Measurements from ENCODE around the gene IPO7.

IPO7 gene

DNA sequence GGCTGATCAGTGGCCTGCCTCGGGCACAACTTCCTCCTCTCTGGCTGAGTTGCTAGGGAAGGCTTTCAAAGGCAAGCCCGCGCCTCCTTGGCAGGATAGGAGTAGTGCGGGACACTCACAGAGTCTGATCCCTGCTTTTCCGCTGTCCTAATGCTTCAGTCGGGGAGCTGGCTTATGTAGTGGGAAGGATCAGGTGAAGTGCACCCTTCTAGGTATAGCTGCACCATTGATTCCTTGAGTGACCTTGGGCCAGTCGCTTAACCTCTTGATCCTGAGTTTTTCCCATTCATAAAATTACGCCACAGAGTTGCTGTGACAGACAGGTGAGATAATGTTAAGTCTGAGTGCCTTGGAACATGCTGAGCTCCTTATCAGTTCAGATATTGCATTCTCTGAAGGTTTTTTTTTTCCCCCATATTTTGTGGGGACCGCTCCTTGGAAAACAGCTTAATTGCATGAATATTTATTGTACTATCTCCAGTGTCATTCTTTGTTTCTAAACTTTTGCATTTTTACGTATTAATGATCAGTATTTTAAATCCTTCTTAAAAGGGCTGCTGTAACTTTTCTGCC is 961 bp downstream of the IPO7 start:
- DNase-seq (ENCODE audit: low read depth) = no peak
- TF ChIP-seq, protein P1, sequence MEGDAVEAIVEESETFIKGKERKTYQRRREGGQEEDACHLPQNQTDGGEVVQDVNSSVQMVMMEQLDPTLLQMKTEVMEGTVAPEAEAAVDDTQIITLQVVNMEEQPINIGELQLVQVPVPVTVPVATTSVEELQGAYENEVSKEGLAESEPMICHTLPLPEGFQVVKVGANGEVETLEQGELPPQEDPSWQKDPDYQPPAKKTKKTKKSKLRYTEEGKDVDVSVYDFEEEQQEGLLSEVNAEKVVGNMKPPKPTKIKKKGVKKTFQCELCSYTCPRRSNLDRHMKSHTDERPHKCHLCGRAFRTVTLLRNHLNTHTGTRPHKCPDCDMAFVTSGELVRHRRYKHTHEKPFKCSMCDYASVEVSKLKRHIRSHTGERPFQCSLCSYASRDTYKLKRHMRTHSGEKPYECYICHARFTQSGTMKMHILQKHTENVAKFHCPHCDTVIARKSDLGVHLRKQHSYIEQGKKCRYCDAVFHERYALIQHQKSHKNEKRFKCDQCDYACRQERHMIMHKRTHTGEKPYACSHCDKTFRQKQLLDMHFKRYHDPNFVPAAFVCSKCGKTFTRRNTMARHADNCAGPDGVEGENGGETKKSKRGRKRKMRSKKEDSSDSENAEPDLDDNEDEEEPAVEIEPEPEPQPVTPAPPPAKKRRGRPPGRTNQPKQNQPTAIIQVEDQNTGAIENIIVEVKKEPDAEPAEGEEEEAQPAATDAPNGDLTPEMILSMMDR (IDR thresholded peaks at IDR 0.05; ENCODE audit: low read length, missing control alignments) = no peak
- peak overlapping the region; percentile 90 for H3K4me3 ChIP-seq (replicated peaks; ENCODE audit: low read depth, low read length)

DNA sequence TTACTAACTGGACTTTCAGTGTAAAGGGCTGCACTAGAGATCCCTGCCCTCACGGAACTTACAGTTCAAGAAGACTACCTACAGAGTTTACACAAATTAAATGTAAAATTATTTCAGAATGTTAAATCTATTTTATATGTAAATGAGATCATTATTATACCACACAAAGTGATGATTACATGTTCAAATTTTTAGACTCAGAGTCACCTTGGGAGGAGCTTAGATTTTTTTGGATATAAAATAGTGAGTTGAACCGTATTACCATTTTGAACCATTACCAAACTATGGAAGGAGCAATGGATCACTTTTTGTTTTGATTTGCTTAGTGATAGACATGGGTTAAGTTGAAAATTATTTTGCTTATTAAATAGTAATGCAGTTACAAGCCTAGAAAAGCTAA is 1.6 kb downstream of the IPO7 start:
- TF ChIP-seq, protein P1 (IDR thresholded peaks at IDR 0.05; ENCODE audit: low read length, missing control alignments) = no peak
- H3K4me3 ChIP-seq (replicated peaks; ENCODE audit: low read depth, low read length) = peak overlapping the region; percentile 90
- no peak for DNase-seq (ENCODE audit: low read depth)

DNA sequence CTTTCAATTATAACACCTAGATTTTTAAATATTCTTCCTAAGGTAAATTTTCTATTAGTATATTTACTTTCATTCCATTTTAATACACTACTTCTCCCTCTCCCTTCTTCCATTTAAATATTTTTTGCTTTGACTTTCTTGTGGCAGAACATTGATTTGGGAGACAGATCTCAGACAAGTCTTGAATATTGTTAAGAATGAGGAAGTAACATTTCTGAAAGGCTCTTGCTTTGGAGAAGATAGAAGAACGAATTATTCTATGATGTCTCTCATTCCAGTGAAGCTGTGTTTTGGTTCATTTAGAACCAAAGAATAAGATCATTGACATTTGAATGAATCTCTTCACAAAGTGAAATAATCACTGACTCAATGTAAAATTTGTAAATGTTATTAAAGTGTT is 2.4 kb downstream of the IPO7 start:
- DNase-seq (ENCODE audit: low read depth) = no peak
- no peak overlapping the region for H3K4me3 ChIP-seq (replicated peaks; ENCODE audit: low read depth, low read length)
- TF ChIP-seq, protein P1 (IDR thresholded peaks at IDR 0.05; ENCODE audit: low read length, missing control alignments) = no peak

DNA sequence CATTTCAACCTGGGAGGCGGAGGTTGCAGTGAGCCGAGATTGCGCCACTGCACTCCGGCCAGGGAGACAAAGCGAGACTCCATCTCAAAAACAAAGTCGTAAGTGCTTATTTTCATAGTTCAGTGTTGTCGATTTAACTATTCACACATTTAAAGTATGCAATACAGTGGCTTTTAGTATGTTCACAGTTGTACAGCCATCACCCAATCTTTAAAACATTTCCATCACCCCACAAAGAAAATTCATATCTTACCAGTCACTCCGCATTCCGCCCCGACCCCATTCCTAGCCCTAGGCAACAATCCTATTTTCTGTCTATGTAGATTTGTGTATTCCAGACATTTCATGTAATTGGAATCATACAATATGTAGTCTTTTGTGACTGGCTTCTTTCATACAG is 11.9 kb downstream of the IPO7 start:
- TF ChIP-seq, protein P1 (IDR thresholded peaks at IDR 0.05; ENCODE audit: low read length, missing control alignments) = no peak

DNA sequence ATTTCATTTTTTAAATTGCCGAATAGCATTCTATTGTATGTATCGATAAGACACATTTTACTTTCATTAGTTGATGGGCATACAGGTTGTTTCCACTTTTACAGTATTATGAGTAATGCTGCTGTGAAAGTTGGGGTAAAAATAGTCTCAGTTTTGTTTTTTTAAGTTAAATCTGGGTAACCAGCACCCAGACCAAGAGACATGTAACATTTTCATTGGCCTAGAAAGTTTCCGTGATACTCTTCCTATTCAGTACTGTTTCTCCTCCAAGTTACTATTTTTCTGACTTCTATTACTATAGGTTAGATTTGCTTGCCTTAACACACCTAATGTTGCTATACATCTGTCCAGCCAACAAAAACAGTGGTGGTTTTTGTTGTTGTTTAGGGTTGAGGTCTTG is 12.3 kb downstream of the IPO7 start:
- TF ChIP-seq, protein P1 (IDR thresholded peaks at IDR 0.05; ENCODE audit: low read length, missing control alignments) = no peak
- no peak overlapping the region for H3K4me3 ChIP-seq (replicated peaks; ENCODE audit: low read depth, low read length)
- DNase-seq (ENCODE audit: low read depth) = no peak

More for the DNA sequence above, 11.9 kb downstream of the IPO7 start:
- no peak for DNase-seq (ENCODE audit: low read depth)
- H3K4me3 ChIP-seq (replicated peaks; ENCODE audit: low read depth, low read length) = no peak overlapping the region

DNA sequence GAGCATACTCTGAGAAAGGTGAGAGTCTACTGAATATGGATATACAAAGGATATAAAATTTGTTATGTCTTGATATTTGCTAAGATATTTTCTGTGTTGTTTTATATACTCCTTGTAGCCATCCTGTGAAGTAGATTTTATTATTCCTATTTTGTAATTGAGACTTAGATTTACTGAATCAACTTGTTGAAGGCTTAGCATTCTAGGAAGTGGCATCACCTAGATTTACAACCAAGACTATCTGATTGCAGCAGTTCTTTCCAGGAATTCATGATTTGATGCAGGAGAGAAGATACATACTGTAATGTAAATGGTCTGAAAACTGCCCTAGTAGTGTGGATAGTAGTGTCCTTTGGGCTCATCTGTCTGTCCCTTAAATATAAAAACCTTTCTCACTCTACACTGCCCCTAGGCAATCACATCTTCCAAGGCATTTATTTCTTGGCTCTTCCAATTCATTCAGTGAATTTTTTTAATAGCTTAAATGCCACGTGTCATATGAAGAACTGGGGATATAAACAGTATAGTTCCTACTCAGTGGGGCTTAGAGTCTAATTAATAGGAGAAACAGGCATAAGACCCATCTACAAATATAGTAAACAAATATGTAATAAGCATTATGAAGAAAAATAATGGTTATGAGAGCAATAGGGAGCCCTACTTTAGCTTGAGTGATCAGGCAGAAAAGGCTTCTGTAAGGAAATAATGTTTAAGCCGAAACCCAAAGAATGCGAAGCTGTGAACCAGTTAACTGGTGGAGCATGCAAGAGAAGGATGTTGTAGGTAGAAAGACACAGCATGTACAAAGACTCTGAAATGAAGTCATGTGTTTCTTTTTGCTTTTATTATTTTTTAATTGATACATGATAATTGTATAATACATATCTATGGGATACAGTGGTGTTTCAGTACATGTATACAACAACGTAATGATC is 13.6 kb downstream of the IPO7 start:
- DNase-seq (ENCODE audit: low read depth) = no peak
- TF ChIP-seq, protein P1 (IDR thresholded peaks at IDR 0.05; ENCODE audit: low read length, missing control alignments) = no peak
- no peak overlapping the region for H3K4me3 ChIP-seq (replicated peaks; ENCODE audit: low read depth, low read length)
